NCI-H1436 treated with DMSO at 0.1 percent for 48 hours (cell line): ENCODE results near the gene LLGL1.

Experiments
- DNase-seq: peaks from one replicate; lab custom pipeline; 2025; lab: John Stamatoyannopoulos, UW

The LLGL1 gene

GRCh38 chr17:18270046-18270931 is 44.9 kb downstream of the LLGL1 start:
- no peak for DNase-seq

- DNase-seq = no peak
Measured at GRCh38 chr17:18277076-18277475, 51.6 kb downstream of the LLGL1 start.

- DNase-seq = no peak
Measured at GRCh38 chr17:18278867-18279266, 53.4 kb downstream of the LLGL1 start.

- no peak for DNase-seq
Measured at GRCh38 chr17:18280249-18280648, 54.8 kb downstream of the LLGL1 start.

- no peak for DNase-seq
Measured at GRCh38 chr17:18280766-18281371, 55.4 kb downstream of the LLGL1 start.

- DNase-seq = no peak
Measured at GRCh38 chr17:18281788-18282187, 56.4 kb downstream of the LLGL1 start.

GRCh38 chr17:18285296-18285695 is 59.9 kb downstream of the LLGL1 start:
- DNase-seq = no peak

GRCh38 chr17:18291718-18292540 is 66.5 kb downstream of the LLGL1 start:
- DNase-seq = no peak
